HepG2 (cell line): ENCODE results near the gene PELO. TPM values are rescaled to one million over a fixed set of nuclear protein-coding genes. Genes with fewer than 3 reads are reported as not detected.

Source experiments
- AGO1 ChIP-seq: fragments of 200-400 bp; formaldehyde crosslinking; IDR thresholded peaks from 2 replicates; pipeline ENCODE4 v1.6.1; 2017; ENCODE audit warnings: mild to moderate bottlenecking, low read depth, low read length, moderate library complexity; ENCODE audit not compliant: poor library complexity, severe bottlenecking
- EP300 ChIP-seq, 3 experiments: sonication (generic) in 1 of 3; formaldehyde crosslinking in 1 of 3; IDR thresholded peaks; 2 replicates each; pipeline versions ENCODE4 v1.5.1 to v1.6.1; 2011 to 2020; ENCODE audit warnings: low read depth in 2 of 3, low read length in 2 of 3, borderline replicate concordance in 1 of 3, improper control_type of control experiment in 1 of 3, mild to moderate bottlenecking in 1 of 3, missing genetic modification reagents in 1 of 3, moderate library complexity in 1 of 3
- FUBP1 ChIP-seq: sonication (generic); formaldehyde crosslinking; IDR thresholded peaks from 2 replicates; pipeline ENCODE4 v1.5.1; 2020; ENCODE audit warnings: missing genetic modification reagents, mild to moderate bottlenecking, borderline replicate concordance
- HMG20B ChIP-seq: conservative IDR thresholded peaks from 2 replicates; pipeline ENCODE4 v1.6.1; 2016; ENCODE audit warnings: missing genetic modification reagents, missing compliant biosample characterization
- HNRNPL ChIP-seq: fragments of 200-400 bp; formaldehyde crosslinking; IDR thresholded peaks from 2 replicates; pipeline ENCODE4 v1.6.1; 2017; ENCODE audit warnings: mild to moderate bottlenecking, low read depth, low read length
- PAWR ChIP-seq: sonication (generic); formaldehyde crosslinking; IDR thresholded peaks from 2 replicates; pipeline ENCODE4 v1.4.0; 2020; ENCODE audit warnings: missing genetic modification reagents, mild to moderate bottlenecking, borderline replicate concordance
- PHF21A ChIP-seq: sonication (generic); formaldehyde crosslinking; IDR thresholded peaks from 2 replicates; pipeline ENCODE4 v1.5.0; 2020; ENCODE audit warnings: mild to moderate bottlenecking, missing genetic modification reagents
- RAD21 ChIP-seq: fragments of 450-650 bp; formaldehyde crosslinking; IDR thresholded peaks from 2 replicates; pipeline ENCODE4 v1.5.0; 2020; ENCODE audit warnings: mild to moderate bottlenecking
- SMAD3 ChIP-seq: sonication (generic); formaldehyde crosslinking; IDR thresholded peaks from 2 replicates; pipeline ENCODE4 v1.4.0; 2020; ENCODE audit warnings: missing genetic modification reagents
- SOX13 ChIP-seq, 3 experiments: fragments of 450-650 bp in 1 of 3; sonication (generic) in 1 of 3; formaldehyde crosslinking in 1 of 3; IDR thresholded peaks in 2 of 3; conservative IDR thresholded peaks in 1 of 3; 2 replicates each; pipeline versions ENCODE4 v1.5.0 to v1.6.1; 2016 to 2020; ENCODE audit warnings: antibody characterized with exemption in 1 of 3, mild to moderate bottlenecking in 1 of 3, missing compliant biosample characterization in 1 of 3, missing genetic modification reagents in 1 of 3, moderate library complexity in 1 of 3
- TBP ChIP-seq: sonication (generic); formaldehyde crosslinking; IDR thresholded peaks from 2 replicates; pipeline ENCODE4 v1.5.0; 2020; ENCODE audit warnings: missing genetic modification reagents
- ZKSCAN8 ChIP-seq: IDR thresholded peaks from 2 replicates; pipeline ENCODE4 v1.6.1; 2016; ENCODE audit warnings: borderline replicate concordance, missing genetic modification reagents, missing compliant biosample characterization
- ZNF143 ChIP-seq: sonication (generic); formaldehyde crosslinking; IDR thresholded peaks from 2 replicates; pipeline ENCODE4 v1.4.0; 2020; ENCODE audit warnings: missing genetic modification reagents
- ZNF230 ChIP-seq: sonication (generic); formaldehyde crosslinking; IDR thresholded peaks from 2 replicates; pipeline ENCODE4 v1.4.0; 2020; ENCODE audit warnings: mild to moderate bottlenecking, missing genetic modification reagents
- ZNF264 ChIP-seq: sonication (generic); formaldehyde crosslinking; IDR thresholded peaks from 2 replicates; pipeline ENCODE4 v1.4.0; 2020; ENCODE audit warnings: missing genetic modification reagents
- ZNF674 ChIP-seq: sonication (generic); formaldehyde crosslinking; IDR thresholded peaks from 2 replicates; pipeline ENCODE4 v1.5.0; 2020; ENCODE audit warnings: low read depth, mild to moderate bottlenecking, missing genetic modification reagents
- ZNF841 ChIP-seq: sonication (generic); formaldehyde crosslinking; IDR thresholded peaks from 2 replicates; pipeline ENCODE4 v1.8.1; 2023; ENCODE audit warnings: missing genetic modification reagents, borderline replicate concordance
- polyA plus RNA-seq, 8 experiments: library from polyadenylated mRNA; depleted of rRNA in 3 of 8; stranded (reverse) in 7 of 8; unstranded in 1 of 8; fragments of >200 nt; fragmentation: Illumina TruSeq in 4 of 8; extraction: Trizol in 4 of 8; gene quantifications; 2 replicates each; pipeline versions ENCODE4 v1.2.1 to v1.2.3, GENCODE V29; 2011 to 2016; ENCODE audit warnings: low read depth in 4 of 8, missing spikeins in 1 of 8, mixed read lengths in 1 of 8; ENCODE audit not compliant: insufficient read depth in 1 of 8
- total RNA-seq, 5 experiments: library from RNA; depleted of rRNA; stranded (reverse); fragments of >200 nt; fragmentation: Illumina TruSeq; extraction: Trizol; gene quantifications; 2 replicates each; pipeline ENCODE4 v1.2.3, GENCODE V29; 2016; ENCODE audit warnings: low read depth in 1 of 5
- TF ChIP-seq, protein P1 (sequence below): IDR thresholded peaks from 2 replicates; pipeline ENCODE4 v1.6.1; 2016; ENCODE audit warnings: mild to moderate bottlenecking
- TF ChIP-seq, protein P2 (sequence below), 2 experiments: fragments of 450-650 bp in 1 of 2; sonication (generic) in 1 of 2; formaldehyde crosslinking; IDR thresholded peaks; 2 replicates each; pipeline versions ENCODE4 v1.5.0 to v1.8.0; 2020 to 2022; ENCODE audit warnings: mild to moderate bottlenecking in 1 of 2, missing genetic modification reagents in 1 of 2
- TF ChIP-seq, protein P3 (sequence below): sonication (generic); formaldehyde crosslinking; IDR thresholded peaks from 2 replicates; pipeline ENCODE4 v1.8.0; 2022; ENCODE audit warnings: mild to moderate bottlenecking, missing genetic modification reagents, borderline replicate concordance
- TF ChIP-seq, protein P4 (sequence below): sonication (generic); formaldehyde crosslinking; IDR thresholded peaks from 2 replicates; pipeline ENCODE4 v1.8.0; 2022; ENCODE audit warnings: missing genetic modification reagents, mild to moderate bottlenecking, borderline replicate concordance

PELO gene
- total and polyA plus RNA-seq, 2 of the 13 experiments (the other 11 are each of a cell fraction or from before 2014, with no cell fraction given), result 19.0 to 23.9 TPM

GRCh38 chr5:52799358-52799982 lies 11.8 kb downstream of the PELO start (continued):
- TF ChIP-seq, protein P1, sequence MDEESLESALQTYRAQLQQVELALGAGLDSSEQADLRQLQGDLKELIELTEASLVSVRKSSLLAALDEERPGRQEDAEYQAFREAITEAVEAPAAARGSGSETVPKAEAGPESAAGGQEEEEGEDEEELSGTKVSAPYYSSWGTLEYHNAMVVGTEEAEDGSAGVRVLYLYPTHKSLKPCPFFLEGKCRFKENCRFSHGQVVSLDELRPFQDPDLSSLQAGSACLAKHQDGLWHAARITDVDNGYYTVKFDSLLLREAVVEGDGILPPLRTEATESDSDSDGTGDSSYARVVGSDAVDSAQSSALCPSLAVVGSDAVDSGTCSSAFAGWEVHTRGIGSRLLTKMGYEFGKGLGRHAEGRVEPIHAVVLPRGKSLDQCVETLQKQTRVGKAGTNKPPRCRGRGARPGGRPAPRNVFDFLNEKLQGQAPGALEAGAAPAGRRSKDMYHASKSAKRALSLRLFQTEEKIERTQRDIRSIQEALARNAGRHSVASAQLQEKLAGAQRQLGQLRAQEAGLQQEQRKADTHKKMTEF (CRISPR knock-in tag), result no peak
- no peak for TF ChIP-seq TBP (CRISPR knock-in tag)
- no peak for TF ChIP-seq ZNF143 (CRISPR knock-in tag)
- TF ChIP-seq PAWR (CRISPR knock-in tag), result 0 out of 2 replicates have a peak, but pooled peaks have one; percentile 83
- TF ChIP-seq PHF21A (CRISPR knock-in tag), result no peak
- TF ChIP-seq EP300 (IDR thresholded peaks at IDR 0.05; ENCODE audit: low read depth in 2 of 2, low read length in 2 of 2), result no peak
- peak; percentile 15; the same call in 1 of the 2 replicates for TF ChIP-seq EP300 (CRISPR knock-in tag; IDR thresholded peaks at IDR 0.05; ENCODE audit: borderline replicate concordance)
- TF ChIP-seq HNRNPL, result no peak
- TF ChIP-seq ZNF264, result 0 out of 2 replicates have a peak, but pooled peaks have one; percentile 49
- peak; percentile 21; the same call in 1 of the 2 replicates for TF ChIP-seq ZNF230 (CRISPR knock-in tag)
- no peak for TF ChIP-seq SMAD3
- no peak for TF ChIP-seq RAD21 (CRISPR knock-in tag)
- no peak for TF ChIP-seq ZKSCAN8 (CRISPR knock-in tag)
- no peak for TF ChIP-seq AGO1
- TF ChIP-seq, protein P2, sequence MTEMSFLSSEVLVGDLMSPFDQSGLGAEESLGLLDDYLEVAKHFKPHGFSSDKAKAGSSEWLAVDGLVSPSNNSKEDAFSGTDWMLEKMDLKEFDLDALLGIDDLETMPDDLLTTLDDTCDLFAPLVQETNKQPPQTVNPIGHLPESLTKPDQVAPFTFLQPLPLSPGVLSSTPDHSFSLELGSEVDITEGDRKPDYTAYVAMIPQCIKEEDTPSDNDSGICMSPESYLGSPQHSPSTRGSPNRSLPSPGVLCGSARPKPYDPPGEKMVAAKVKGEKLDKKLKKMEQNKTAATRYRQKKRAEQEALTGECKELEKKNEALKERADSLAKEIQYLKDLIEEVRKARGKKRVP (CRISPR knock-in tag; IDR thresholded peaks at IDR 0.05), result no peak
- TF ChIP-seq ZNF674 (CRISPR knock-in tag), result no peak
- TF ChIP-seq, protein P3, sequence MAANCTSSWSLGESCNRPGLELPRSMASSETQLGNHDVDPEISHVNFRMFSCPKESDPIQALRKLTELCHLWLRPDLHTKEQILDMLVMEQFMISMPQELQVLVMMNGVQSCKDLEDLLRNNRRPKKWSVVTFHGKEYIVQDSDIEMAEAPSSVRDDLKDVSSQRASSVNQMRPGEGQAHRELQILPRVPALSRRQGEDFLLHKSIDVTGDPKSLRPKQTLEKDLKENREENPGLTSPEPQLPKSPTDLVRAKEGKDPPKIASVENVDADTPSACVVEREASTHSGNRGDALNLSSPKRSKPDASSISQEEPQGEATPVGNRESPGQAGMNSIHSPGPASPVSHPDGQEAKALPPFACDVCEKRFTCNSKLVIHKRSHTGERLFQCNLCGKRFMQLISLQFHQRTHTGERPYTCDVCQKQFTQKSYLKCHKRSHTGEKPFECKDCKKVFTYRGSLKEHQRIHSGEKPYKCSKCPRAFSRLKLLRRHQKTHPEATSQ (CRISPR knock-in tag), result 0 out of 2 replicates have a peak, but pooled peaks have one; percentile 57
- no peak for TF ChIP-seq HMG20B (CRISPR knock-in tag)
- TF ChIP-seq FUBP1 (CRISPR knock-in tag), result no peak
- TF ChIP-seq, protein P4, sequence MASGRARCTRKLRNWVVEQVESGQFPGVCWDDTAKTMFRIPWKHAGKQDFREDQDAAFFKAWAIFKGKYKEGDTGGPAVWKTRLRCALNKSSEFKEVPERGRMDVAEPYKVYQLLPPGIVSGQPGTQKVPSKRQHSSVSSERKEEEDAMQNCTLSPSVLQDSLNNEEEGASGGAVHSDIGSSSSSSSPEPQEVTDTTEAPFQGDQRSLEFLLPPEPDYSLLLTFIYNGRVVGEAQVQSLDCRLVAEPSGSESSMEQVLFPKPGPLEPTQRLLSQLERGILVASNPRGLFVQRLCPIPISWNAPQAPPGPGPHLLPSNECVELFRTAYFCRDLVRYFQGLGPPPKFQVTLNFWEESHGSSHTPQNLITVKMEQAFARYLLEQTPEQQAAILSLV (CRISPR knock-in tag), result no peak
- no peak for TF ChIP-seq SOX13 (IDR thresholded peaks at IDR 0.05)
- no peak for TF ChIP-seq SOX13 (CRISPR knock-in tag; conservative IDR thresholded peaks at IDR 0.05 in 1 of 2, IDR thresholded peaks at IDR 0.05 in 1 of 2)
- no peak for TF ChIP-seq ZNF841 (CRISPR knock-in tag)
